Renal cortical epithelial cell (primary cell): ENCODE data around the gene SORCS2. TPM values are rescaled to one million over a fixed set of nuclear protein-coding genes. Genes with fewer than 3 reads are reported as not detected.

Experiments
- DNase-seq: peaks from one replicate; pipeline ENCODE4 v3.0.0-alpha.2; 2011; ENCODE audit warnings: low read depth
- total RNA-seq: library from RNA; depleted of rRNA; stranded (reverse); fragments of >200 nt; gene quantifications from 2 replicates; pipeline ENCODE4 v1.2.3, GENCODE V29; 2014

Gene SORCS2
- total RNA-seq, 1 donor from 2014 or later = 11.0 TPM

GRCh38 chr4:7745301-7745885, 553.1 kb downstream of the SORCS2 start:
- DNase-seq = no peak

- DNase-seq = no peak
Measured at GRCh38 chr4:7746351-7747061, 554.2 kb downstream of the SORCS2 start.

GRCh38 chr4:7747062-7747385, 554.7 kb downstream of the SORCS2 start:
- DNase-seq = no peak

GRCh38 chr4:7747566-7747965, 555.2 kb downstream of the SORCS2 start:
- DNase-seq = no peak

GRCh38 chr4:7750523-7750922, 558.2 kb downstream of the SORCS2 start:
- DNase-seq = no peak

GRCh38 chr4:7750972-7751371, 558.6 kb downstream of the SORCS2 start:
- DNase-seq = no peak

- DNase-seq = no peak
Measured at GRCh38 chr4:7752649-7753048, 560.3 kb downstream of the SORCS2 start.

- DNase-seq = peak; percentile 61
Measured at GRCh38 chr4:7753271-7753670, 560.9 kb downstream of the SORCS2 start.

- DNase-seq = no peak
Measured at GRCh38 chr4:7753931-7754465, 561.7 kb downstream of the SORCS2 start.

GRCh38 chr4:7754565-7755262, 562.4 kb downstream of the SORCS2 start:
- no peak for DNase-seq

GRCh38 chr4:7755561-7755960, 563.2 kb downstream of the SORCS2 start:
- DNase-seq = no peak

- DNase-seq = no peak
Measured at GRCh38 chr4:7756071-7756470, 563.7 kb downstream of the SORCS2 start.

- DNase-seq = no peak
Measured at GRCh38 chr4:7756561-7757355, 564.4 kb downstream of the SORCS2 start.

GRCh38 chr4:7757501-7758471, 565.4 kb downstream of the SORCS2 start:
- DNase-seq = no peak

GRCh38 chr4:7758476-7758875, 566.1 kb downstream of the SORCS2 start:
- DNase-seq = no peak

- DNase-seq = no peak
Measured at GRCh38 chr4:7759216-7759615, 566.9 kb downstream of the SORCS2 start.

- DNase-seq = no peak
Measured at GRCh38 chr4:7759635-7760034, 567.3 kb downstream of the SORCS2 start.

- no peak for DNase-seq
Measured at GRCh38 chr4:7760228-7760627, 567.9 kb downstream of the SORCS2 start.

GRCh38 chr4:7760706-7761105, 568.4 kb downstream of the SORCS2 start:
- DNase-seq = no peak

GRCh38 chr4:7761312-7761711, 569.0 kb downstream of the SORCS2 start:
- no peak for DNase-seq

- peak; percentile 12 for DNase-seq
Measured at GRCh38 chr4:7761720-7762119, 569.4 kb downstream of the SORCS2 start.
